NCI-H1694 treated with DMSO at 0.1 percent for 48 hours (cell line): ENCODE data around the gene TMTC2.
"Not testable (repeated sequence)": the region's sequence is repeated elsewhere in the genome, so short reads cannot be mapped to it uniquely, and the experiment has no call there.

Source experiments
- DNase-seq: peaks from one replicate; lab custom pipeline; 2025; lab: John Stamatoyannopoulos, UW

Gene TMTC2

GRCh38 chr12:82789674-82790073 lies 103.0 kb downstream of the TMTC2 start:
- DNase-seq, result no peak

- no peak for DNase-seq
Measured at GRCh38 chr12:82793751-82794281, 107.1 kb downstream of the TMTC2 start.

GRCh38 chr12:82797480-82797879 lies 110.8 kb downstream of the TMTC2 start:
- DNase-seq, result no peak

GRCh38 chr12:82800185-82800584 lies 113.5 kb downstream of the TMTC2 start:
- no peak for DNase-seq

- no peak for DNase-seq
Measured at GRCh38 chr12:82801951-82802610, 115.4 kb downstream of the TMTC2 start.

- DNase-seq, result no peak
Measured at GRCh38 chr12:82803201-82803600, 116.5 kb downstream of the TMTC2 start.

GRCh38 chr12:82804601-82805000 lies 117.9 kb downstream of the TMTC2 start:
- no peak for DNase-seq

GRCh38 chr12:82805004-82805403 lies 118.3 kb downstream of the TMTC2 start:
- DNase-seq, result not testable (repeated sequence)

GRCh38 chr12:82805812-82806497 lies 119.2 kb downstream of the TMTC2 start:
- DNase-seq, result no peak

- DNase-seq, result no peak
Measured at GRCh38 chr12:82807132-82807737, 120.5 kb downstream of the TMTC2 start.

GRCh38 chr12:82810568-82810967 lies 123.9 kb downstream of the TMTC2 start:
- DNase-seq, result no peak

- DNase-seq, result peak; percentile 16
Measured at GRCh38 chr12:82817368-82817767, 130.7 kb downstream of the TMTC2 start.

- no peak for DNase-seq
Measured at GRCh38 chr12:82818271-82819035, 131.7 kb downstream of the TMTC2 start.

- no peak for DNase-seq
Measured at GRCh38 chr12:82826505-82826904, 139.8 kb downstream of the TMTC2 start.

GRCh38 chr12:82832096-82832495 lies 145.4 kb downstream of the TMTC2 start:
- no peak for DNase-seq

- DNase-seq, result no peak
Measured at GRCh38 chr12:82832981-82833380, 146.3 kb downstream of the TMTC2 start.

GRCh38 chr12:82833481-82833880 lies 146.8 kb downstream of the TMTC2 start:
- no peak for DNase-seq

GRCh38 chr12:82835217-82835616 lies 148.5 kb downstream of the TMTC2 start:
- DNase-seq, result no peak

- DNase-seq, result no peak
Measured at GRCh38 chr12:82838131-82838551, 151.4 kb downstream of the TMTC2 start.

GRCh38 chr12:82838827-82839226 lies 152.1 kb downstream of the TMTC2 start:
- DNase-seq, result no peak

GRCh38 chr12:82839796-82840195 lies 153.1 kb downstream of the TMTC2 start:
- no peak for DNase-seq

GRCh38 chr12:82841487-82841904 lies 154.8 kb downstream of the TMTC2 start:
- DNase-seq, result no peak
